SU-DHL-6 (cell line): ENCODE data around the gene HHATL.

ENCODE experiments used
- H2AFZ ChIP-seq: fragments of 200-600 bp; sonication (generic); 2 replicates; pipeline ENCODE4 v1.6.1; 2014; ENCODE audit warnings: low read depth, mild to moderate bottlenecking, moderate library complexity, mixed read lengths, antibody characterized with exemption, low read length; ENCODE audit not compliant: severe bottlenecking
- H3F3A ChIP-seq: fragments of 200-600 bp; shearing (Covaris generic); 2 replicates; pipeline ENCODE4 v1.6.0; 2016; ENCODE audit warnings: antibody characterized with exemption, mild to moderate bottlenecking; ENCODE audit not compliant: insufficient read depth
- H3K27ac ChIP-seq: fragments of 200-600 bp; sonication (generic); 2 replicates; pipeline ENCODE4 v1.5.1; 2016; ENCODE audit warnings: low read depth, mild to moderate bottlenecking, low read length, moderate library complexity, mixed read lengths
- H3K27me3 ChIP-seq: fragments of 200-600 bp; sonication (generic), shearing (Covaris generic); 2 replicates; pipeline ENCODE4 v1.6.0; 2014; ENCODE audit warnings: mild to moderate bottlenecking, low read length
- H3K36me3 ChIP-seq: fragments of 200-600 bp; sonication (generic); 2 replicates; pipeline ENCODE4 v1.6.1; 2014; ENCODE audit warnings: mild to moderate bottlenecking, low read length, mixed read lengths
- H3K4me2 ChIP-seq: fragments of 300-600, 200-600 bp; shearing (Covaris generic), sonication (generic); 2 replicates; pipeline ENCODE4 v1.6.0; 2014; ENCODE audit warnings: low read length, low read depth, mild to moderate bottlenecking; ENCODE audit not compliant: poor library complexity, severe bottlenecking
- H3K4me3 ChIP-seq: fragments of 200-600 bp; sonication (generic); 2 replicates; pipeline ENCODE4 v1.5.1; 2014; ENCODE audit warnings: antibody characterized with exemption, low read length, mild to moderate bottlenecking, mixed read lengths; ENCODE audit not compliant: insufficient read depth, poor library complexity, severe bottlenecking
- H3K79me2 ChIP-seq: fragments of 200-600 bp; sonication (generic); 2 replicates; pipeline ENCODE4 v1.6.1; 2014; ENCODE audit warnings: mild to moderate bottlenecking, low read length, moderate library complexity; ENCODE audit not compliant: insufficient read depth
- H3K9ac ChIP-seq: fragments of 200-600 bp; sonication (generic); 2 replicates; pipeline ENCODE4 v1.7.0; 2014; ENCODE audit warnings: mild to moderate bottlenecking, low read length
- H3K9me2 ChIP-seq: fragments of 200-600 bp; sonication (generic); replicated peaks from 2 replicates; pipeline ENCODE4 v1.6.1; 2014; ENCODE audit warnings: low read length; ENCODE audit not compliant: insufficient read depth
- H3K9me3 ChIP-seq: fragments of 200-600 bp; sonication (generic); 2 replicates; pipeline ENCODE4 v1.6.1; 2014; ENCODE audit warnings: low read length, mixed read lengths; ENCODE audit not compliant: insufficient read depth
- H4K20me1 ChIP-seq: fragments of 200-600 bp; sonication (generic); 2 replicates; pipeline ENCODE4 v1.6.1; 2014; ENCODE audit warnings: low read depth, mild to moderate bottlenecking, antibody characterized with exemption, low read length, moderate library complexity, mixed read lengths
- CTCF ChIP-seq: fragments of 200-600 bp; sonication (generic); IDR thresholded peaks from one replicate; pipeline ENCODE4 v1.5.1; 2017; ENCODE audit warnings: antibody characterized with exemption, mild to moderate bottlenecking, low read length, moderate library complexity; ENCODE audit not compliant: insufficient read depth, poor library complexity, severe bottlenecking
- EZH2phosphoT487 ChIP-seq: fragments of 200-600 bp; sonication (generic), shearing (Covaris generic); conservative IDR thresholded peaks from 2 replicates; pipeline ENCODE4 v1.6.1; 2018; ENCODE audit warnings: mild to moderate bottlenecking, antibody characterized with exemption, low read length, moderate library complexity, mixed read lengths

HHATL gene

GRCh38 chr3:42702982-42703694 is 540 bp upstream of the HHATL start:
- H3K9me3 ChIP-seq, result no peaks in the 10 kb centered on the region
- H3K4me2 ChIP-seq, result no peak overlapping the region
- H3F3A ChIP-seq, result no peaks in the 10 kb centered on the region
- no peaks in the 10 kb centered on the region for H3K9me2 ChIP-seq
- H3K27ac ChIP-seq, result no peak overlapping the region
- H3K4me3 ChIP-seq, result no peak overlapping the region
- no peak overlapping the region for H3K9ac ChIP-seq
- TF ChIP-seq CTCF, result no peak
- TF ChIP-seq EZH2phosphoT487, result no peak
- H3K27me3 ChIP-seq, result no peaks in the 10 kb centered on the region
- H2AFZ ChIP-seq, result no peak overlapping the region
- H4K20me1 ChIP-seq, result no peaks in the 10 kb centered on the region
- H3K79me2 ChIP-seq, result no peaks in the 10 kb centered on the region
- no peaks in the 10 kb centered on the region for H3K36me3 ChIP-seq

- Histone ChIP-seq H3K9me2 (no peaks in the 10 kb centered on the region), H2AFZ (no peak overlapping the region)
Observed at GRCh38 chr3:42701371-42702065, 1.1 kb downstream of the HHATL start.

DNA sequence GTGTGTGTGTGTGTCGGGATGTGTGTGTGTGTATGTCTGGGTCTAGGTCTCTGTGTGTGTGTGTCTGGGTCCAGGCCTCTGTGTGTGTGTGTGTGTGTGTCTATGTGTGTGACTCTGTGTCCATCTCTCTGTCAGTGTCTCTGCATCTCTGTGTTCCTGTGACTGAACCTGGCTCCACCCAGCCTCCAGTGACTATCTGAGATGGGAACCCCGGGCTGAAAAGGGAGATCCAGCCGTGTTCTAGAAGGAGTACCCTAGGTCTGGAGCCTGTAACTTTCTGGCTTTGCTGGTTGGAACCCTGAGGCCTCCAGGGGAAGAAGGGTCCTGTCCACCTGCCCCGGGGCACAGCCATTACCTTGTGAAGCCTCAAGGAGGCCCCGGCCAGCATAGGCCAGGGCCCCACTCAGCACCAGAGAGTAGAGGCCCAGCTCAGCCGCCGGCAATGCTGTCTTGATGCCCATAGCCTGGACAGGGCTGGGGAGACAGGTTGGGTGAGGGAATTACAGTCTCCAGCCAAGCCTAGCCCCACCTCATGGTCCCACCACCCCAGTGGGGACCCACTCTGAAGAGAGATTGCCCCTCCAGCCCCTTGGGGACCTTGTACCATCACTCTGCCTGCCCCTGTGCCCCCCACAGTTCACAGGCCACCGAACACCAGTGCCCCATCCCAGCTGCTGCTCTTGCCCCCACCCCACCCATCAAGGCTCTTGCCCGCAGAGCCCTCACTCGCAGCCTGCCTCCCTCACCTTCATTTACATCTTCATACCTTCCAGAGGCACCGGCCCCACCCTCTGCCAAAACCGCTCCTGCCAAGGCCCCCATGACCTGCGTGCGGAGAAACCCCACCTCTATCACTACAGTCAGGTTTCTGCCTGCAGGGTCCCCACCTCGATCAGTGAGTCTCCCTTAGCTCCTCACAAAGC is 2.0 kb downstream of the HHATL start:
- Histone ChIP-seq H3F3A (no peaks in the 10 kb centered on the region), H3K36me3 (no peaks in the 10 kb centered on the region), H3K9me2 (no peaks in the 10 kb centered on the region), H3K27ac (no peak overlapping the region), H4K20me1 (no peaks in the 10 kb centered on the region), H3K4me3 (no peak overlapping the region), H3K27me3 (no peaks in the 10 kb centered on the region), H3K9me3 (no peaks in the 10 kb centered on the region), H3K4me2 (no peak overlapping the region), H2AFZ (no peak overlapping the region), H3K79me2 (no peaks in the 10 kb centered on the region), H3K9ac (no peak overlapping the region)
- no peak for TF ChIP-seq EZH2phosphoT487
- TF ChIP-seq CTCF, result no peak

More at GRCh38 chr3:42701371-42702065, 1.1 kb downstream of the HHATL start:
- Histone ChIP-seq H3K9ac (no peak overlapping the region), H3K4me3 (no peak overlapping the region), H3K27me3 (no peaks in the 10 kb centered on the region), H3K36me3 (no peaks in the 10 kb centered on the region), H3K4me2 (no peak overlapping the region), H3F3A (no peaks in the 10 kb centered on the region), H3K27ac (no peak overlapping the region), H3K9me3 (no peaks in the 10 kb centered on the region), H4K20me1 (no peaks in the 10 kb centered on the region), H3K79me2 (no peaks in the 10 kb centered on the region)
- no peak for TF ChIP-seq CTCF
- TF ChIP-seq EZH2phosphoT487, result no peak
